K562 (cell line): ENCODE data around the gene CEBPE. TPM values are rescaled to one million over a fixed set of nuclear protein-coding genes. Genes with fewer than 3 reads are reported as not detected.

ENCODE experiments used
- ATAC-seq: fragments of 200-7000 bp; cut with Tn5 transposase; 3 replicates; pipeline ENCODE4 v1.9.1; 2020; ENCODE audit warnings: moderate library complexity
- BruUV-seq: library from RNA; stranded (reverse); fragments of 400-500 nt; replicated peaks from 2 replicates; lab custom pipeline; 2021; lab: Mats Ljungman, UMichigan
- CTCF ChIA-PET: fragments of 300-600 bp; formaldehyde crosslinking; extraction: SDS; loops from one replicate; lab custom pipeline; 2021; ENCODE audit warnings: low intra/inter-chr PET ratio; lab: Yijun Ruan, JAX
- POLR2A ChIA-PET: fragments of 300-600, 350-650 bp; sonication (Branson Sonifier 250); formaldehyde crosslinking; extraction: SDS; loops from one replicate; lab custom pipeline; 2021; ENCODE audit warnings: antibody characterized with exemption, inconsistent platforms; lab: Yijun Ruan, JAX
- DNase-seq, 4 experiments: peaks; one replicate each; pipeline versions ENCODE4 v3.0.0 to v3.0.0-alpha.2; 2011 to 2018; ENCODE audit warnings: low spot score in 3 of 4, mixed read lengths in 3 of 4; ENCODE audit errors: extremely low read depth in 1 of 4
- FAIRE-seq: peaks from 2 replicates; lab custom pipeline; 2011; peaks lifted over from hg19 to GRCh38; lab: Jason Lieb, UNC
- H2AFZ ChIP-seq: 2 replicates; pipeline ENCODE4 v1.6.0; 2011; ENCODE audit warnings: low read depth, low read length, control low read depth, inconsistent platforms
- H3K27ac ChIP-seq: fragments of 200-600 bp; 3 replicates; pipeline ENCODE4 v1.8.0; 2011; ENCODE audit warnings: low read depth, mild to moderate bottlenecking, control low read depth, inconsistent platforms, low read length, moderate library complexity, mixed read lengths; ENCODE audit errors: extremely low read depth
- H3K27me3 ChIP-seq, 2 experiments: fragments of 300-600 bp in 1 of 2; 2 replicates in 1 of 2; 3 replicates in 1 of 2; pipeline versions ENCODE4 v1.6.0 to v1.8.0; 2011; ENCODE audit warnings: inconsistent platforms in 2 of 2, low read length in 2 of 2, mild to moderate bottlenecking in 1 of 2, mixed read lengths in 1 of 2, moderate library complexity in 1 of 2; ENCODE audit not compliant: control insufficient read depth in 2 of 2, insufficient read depth in 2 of 2
- H3K36me3 ChIP-seq: fragments of 300-600 bp; 3 replicates; pipeline ENCODE4 v1.8.0; 2011; ENCODE audit warnings: mild to moderate bottlenecking, low read length, inconsistent platforms; ENCODE audit not compliant: control insufficient read depth, insufficient read depth
- H3K4me1 ChIP-seq, 2 experiments: fragments of 200-600 bp in 1 of 2; replicated peaks in 1 of 2; 2 replicates in 1 of 2; 3 replicates in 1 of 2; pipeline versions ENCODE4 v1.5.1 to v1.8.0; 2011; ENCODE audit warnings: inconsistent platforms in 2 of 2, low read length in 2 of 2, mild to moderate bottlenecking in 1 of 2, mixed read lengths in 1 of 2, moderate library complexity in 1 of 2; ENCODE audit not compliant: control insufficient read depth in 2 of 2, insufficient read depth in 2 of 2
- H3K4me2 ChIP-seq: 2 replicates; pipeline ENCODE4 v1.6.1; 2011; ENCODE audit warnings: low read length, control low read depth, inconsistent platforms, mixed read lengths; ENCODE audit not compliant: insufficient read depth
- H3K4me3 ChIP-seq: fragments of 200-600 bp; sonication (generic), shearing (Covaris generic); 2 replicates; pipeline ENCODE4 v1.5.1; 2016; ENCODE audit warnings: control low read depth, inconsistent platforms
- H3K79me2 ChIP-seq: fragments of 200-600 bp; 3 replicates; pipeline ENCODE4 v1.8.0; 2011; ENCODE audit warnings: low read length, inconsistent platforms; ENCODE audit not compliant: control insufficient read depth, insufficient read depth
- H3K9ac ChIP-seq, 2 experiments: 2 replicates each; pipeline versions ENCODE4 v1.6.0 to v1.6.1; 2011; ENCODE audit warnings: low read depth in 2 of 2, low read length in 2 of 2, control low read depth in 1 of 2, inconsistent platforms in 1 of 2, mild to moderate bottlenecking in 1 of 2, mixed read lengths in 1 of 2; ENCODE audit not compliant: insufficient read depth in 1 of 2
- H3K9me1 ChIP-seq: one replicate; pipeline ENCODE4 v1.6.0; 2011; ENCODE audit warnings: inconsistent platforms, mild to moderate bottlenecking, low read length, moderate library complexity; ENCODE audit not compliant: control insufficient read depth, insufficient read depth
- H3K9me3 ChIP-seq: replicated peaks from 2 replicates; pipeline ENCODE4 v1.5.1; 2011; ENCODE audit warnings: low read depth, low read length, inconsistent platforms; ENCODE audit not compliant: control insufficient read depth, insufficient read depth
- H4K20me1 ChIP-seq: replicated peaks from 2 replicates; pipeline ENCODE4 v1.6.1; 2011; ENCODE audit warnings: low read length, inconsistent platforms, mixed read lengths; ENCODE audit not compliant: control insufficient read depth, insufficient read depth
- CC2D1A ChIP-seq: fragments of 450-650 bp; IDR thresholded peaks from 2 replicates; pipeline ENCODE4 v1.6.1; 2017; ENCODE audit warnings: mild to moderate bottlenecking
- ELF4 ChIP-seq: fragments of 450-650 bp; formaldehyde crosslinking; IDR thresholded peaks from 2 replicates; pipeline ENCODE4 v1.4.0; 2022; ENCODE audit warnings: missing genetic modification characterization
- FOXA1 ChIP-seq: fragments of 450-650 bp; IDR thresholded peaks from 2 replicates; pipeline ENCODE4 v1.6.1; 2016; ENCODE audit warnings: mild to moderate bottlenecking, borderline replicate concordance
- FOXK2 ChIP-seq, 2 experiments: fragments of 450-650 bp; IDR thresholded peaks in 1 of 2; conservative IDR thresholded peaks in 1 of 2; 2 replicates each; pipeline ENCODE4 v1.6.1; 2016; ENCODE audit warnings: low read depth in 2 of 2, mild to moderate bottlenecking in 1 of 2
- HINFP ChIP-seq: fragments of 450-650 bp; conservative IDR thresholded peaks from 2 replicates; pipeline ENCODE4 v1.6.1; 2016; ENCODE audit warnings: missing genetic modification characterization, low read depth, mild to moderate bottlenecking, control low read depth, missing compliant biosample characterization
- HNRNPH1 ChIP-seq: fragments of 200-400 bp; formaldehyde crosslinking; optimal IDR thresholded peaks from 2 replicates; pipeline ENCODE3; 2017; ENCODE audit warnings: low read depth, mild to moderate bottlenecking, low read length, moderate library complexity
- IFI16 ChIP-seq: fragments of 250-450 bp; sonication (Bioruptor Pico); IDR thresholded peaks from 2 replicates; pipeline ENCODE4 v2.1.2; 2022; ENCODE audit warnings: mild to moderate bottlenecking, inconsistent platforms
- NBN ChIP-seq: fragments of 450-650 bp; IDR thresholded peaks from 2 replicates; pipeline ENCODE4 v1.6.1; 2016; ENCODE audit warnings: low read depth, mild to moderate bottlenecking
- PHB ChIP-seq: fragments of 250-450 bp; sonication (Bioruptor Pico); IDR thresholded peaks from 2 replicates; pipeline ENCODE4 v1.5.0; 2021
- POLR2H ChIP-seq: IDR thresholded peaks from 2 replicates; pipeline ENCODE4 v1.6.1; 2016; ENCODE audit warnings: missing genetic modification characterization, low read depth, mild to moderate bottlenecking, control low read depth, missing compliant biosample characterization, moderate library complexity
- SAP30 ChIP-seq: fragments of 200-600 bp; sonication (generic); IDR thresholded peaks from 2 replicates; pipeline ENCODE4 v1.6.1; 2012; ENCODE audit warnings: borderline replicate concordance, low read depth, mild to moderate bottlenecking, moderate library complexity, low read length, control low read depth, inconsistent platforms; ENCODE audit not compliant: insufficient read depth, poor library complexity, severe bottlenecking
- SETDB1 ChIP-seq: IDR thresholded peaks from one replicate; pipeline ENCODE4 v1.6.1; 2012; ENCODE audit warnings: low read length, control low read depth, inconsistent platforms
- SIN3A ChIP-seq, 2 experiments: fragments of 150-350 bp in 1 of 2; IDR thresholded peaks; 2 replicates each; pipeline ENCODE4 v1.6.1; 2011 to 2016; ENCODE audit warnings: borderline replicate concordance in 2 of 2, low read depth in 2 of 2, low read length in 2 of 2, mild to moderate bottlenecking in 2 of 2, moderate library complexity in 2 of 2; ENCODE audit not compliant: control insufficient read depth in 1 of 2
- WHSC1 ChIP-seq: IDR thresholded peaks from one replicate; pipeline ENCODE4 v1.6.1; 2012; ENCODE audit warnings: low read length, control low read depth, inconsistent platforms
- ZBTB5 ChIP-seq: fragments of 450-650 bp; IDR thresholded peaks from 2 replicates; pipeline ENCODE4 v1.6.1; 2017; ENCODE audit warnings: antibody characterized with exemption
- ZNF354B ChIP-seq: fragments of 250-450 bp; sonication (Bioruptor Pico); IDR thresholded peaks from 2 replicates; pipeline ENCODE4 v1.4.0; 2020
- ZNF695 ChIP-seq: fragments of 450-650 bp; formaldehyde crosslinking; IDR thresholded peaks from 2 replicates; pipeline ENCODE4 v1.4.0; 2020; ENCODE audit warnings: mild to moderate bottlenecking, moderate library complexity
- WGBS: fragments of 100-300 bp; shearing (Covaris generic); methylation state at CpG from one replicate; pipeline ENCODE4 v1.1.6; 2016; ENCODE audit warnings: low coverage, mixed read lengths; ENCODE audit not compliant: insufficient coverage; ENCODE audit errors: missing lambda C conversion rate; 5-methylcytosine and 5-hydroxymethylcytosine counted together
- in situ Hi-C: fragments of 300-500 bp; cut with MboI; formaldehyde crosslinking; loops from 4 replicates; pipeline ENCODE4 v1.15.0; 2018; ENCODE audit warnings: inconsistent platforms, mixed read lengths
- intact Hi-C: fragments of 100-400 bp; cut with micrococcal nuclease; formaldehyde crosslinking; loops from 2 replicates; pipeline ENCODE4 v1.14.2; 2022
- polyA plus RNA-seq, 8 experiments: library from polyadenylated mRNA; depleted of rRNA in 4 of 8; stranded (reverse) in 5 of 8; unstranded in 3 of 8; fragments of >200 nt; fragmentation: Nextera tagmentation in 2 of 8; fragmentation: Illumina TruSeq in 1 of 8; extraction: Ambion mirVana in 2 of 8; extraction: Trizol in 1 of 8; gene quantifications; 2 replicates each; pipeline versions ENCODE4 v1.2.1 to v1.2.3, GENCODE V29; 2011 to 2014; ENCODE audit warnings: inconsistent platforms in 1 of 8, missing spikeins in 1 of 8
- total RNA-seq, 7 experiments: library from RNA; depleted of rRNA in 6 of 7; stranded (reverse); fragments of >200 nt in 6 of 7; fragmentation: Illumina TruSeq in 2 of 7; extraction: Trizol in 2 of 7; gene quantifications; 2 replicates each; pipeline versions ENCODE4 v1.2.1 to v1.2.3, GENCODE V29; 2011 to 2021; ENCODE audit warnings: low replicate concordance in 1 of 7

The CEBPE gene
- total and polyA plus RNA-seq, 9 of the 15 experiments (the other 6 are each of a cell fraction or from before 2014, with no cell fraction given), result 0.09 to 0.15 (median 0.13) TPM; not detected in 6

- Histone ChIP-seq H3K4me3 (no peak overlapping the region), H3K27me3 (peaks cover 0 to 6% of the 10 kb centered on the region in 2 experiments; a peak in 2 of 5 replicates), H3K79me2 (no peaks in the 10 kb centered on the region), H3K4me1 (peaks cover 20 to 38% of the 10 kb centered on the region in 2 experiments), H3K4me2 (no peak overlapping the region), H3K9me3 (no peaks in the 10 kb centered on the region), H3K27ac (no peak overlapping the region), H3K9me1 (no peaks in the 10 kb centered on the region), H4K20me1 (no peaks in the 10 kb centered on the region), H2AFZ (no peak overlapping the region), H3K9ac (no peak overlapping the region), H3K36me3 (no peaks in the 10 kb centered on the region)
- 47% methylated on average over 1 of the region's 1 CpG for WGBS
- BruUV-seq, result no TSS peak
- CTCF ChIA-PET, result interaction anchor here (0.7 to 5.6 kb wide), 6 partner anchors 11 to 123 kb away, joined by 4 to 109 read pairs (median 7); no protein-coding TSS in a partner anchor
- FAIRE-seq (no peak), DNase-seq (no peak), ATAC-seq (no peak)
- intact Hi-C loops, result loop anchor here (1.0 to 5.0 kb wide), 4 partner anchors 40 to 137 kb away; no protein-coding TSS in a partner anchor
- POLR2A ChIA-PET, result interaction anchor here (0.6 to 3.5 kb wide), 4 partner anchors 11 to 180 kb away, joined by 3 to 12 read pairs (median 3); partner anchors contain the start of genes ACIN1 and C14orf119
- in situ Hi-C loops, result loop anchor here (5.0 kb wide), 1 partner anchor 42 kb away; no protein-coding TSS in a partner anchor
- TF ChIP-seq POLR2H (no peak), FOXK2 (conservative IDR thresholded peaks at IDR 0.05 in 1 of 2, IDR thresholded peaks at IDR 0.05 in 1 of 2; ENCODE audit: low read depth in 2 of 2) (no peak), SAP30 (no peak), HINFP (tag) (no peak), NBN (no peak), ZNF695 (no peak), SETDB1 (no peak), HNRNPH1 (no peak), ELF4 (CRISPR knock-in tag) (no peak), PHB (no peak), SIN3A (IDR thresholded peaks at IDR 0.05; ENCODE audit: borderline replicate concordance in 2 of 2, control insufficient read depth in 1 of 2, low read depth in 2 of 2, low read length in 2 of 2) (no peak), ZBTB5 (no peak), WHSC1 (no peak), IFI16 (CRISPR knock-in tag) (no peak), ZNF354B (CRISPR knock-in tag) (no peak), CC2D1A (no peak), FOXA1 (no peak)
Observed at GRCh38 chr14:23109769-23110168, 9.3 kb downstream of the CEBPE start.
